ENCODE results near the gene KRTAP10-8. TPM values are rescaled to one million over a fixed set of nuclear protein-coding genes. Genes with fewer than 3 reads are reported as not detected.
"Not testable (repeated sequence)": the region's sequence is repeated elsewhere in the genome, so short reads cannot be mapped to it uniquely, and the experiment has no call there.

KRTAP10-8 gene
- total RNA-seq, 1 donor from 2014 or later: not detected

DNA sequence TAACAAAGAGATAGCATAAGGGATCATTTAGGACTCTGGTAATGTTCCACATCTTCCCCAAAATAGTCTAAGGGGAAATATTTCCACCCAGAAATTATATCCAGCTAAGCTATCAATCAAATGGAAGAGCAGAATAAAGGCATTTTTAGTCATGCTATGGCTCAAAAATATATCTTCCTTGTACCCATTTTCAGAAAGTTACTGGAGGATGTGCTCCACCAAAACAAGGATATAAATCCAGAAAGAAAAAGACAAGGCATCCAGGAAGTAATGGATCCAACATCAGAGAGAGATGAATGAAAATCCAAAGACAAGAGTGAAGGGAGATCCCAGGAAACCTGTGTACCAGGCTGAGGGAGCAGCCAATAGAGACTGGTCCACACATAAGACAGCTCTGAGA, 2.7 kb upstream of the KRTAP10-8 start:
- no peaks in the 10 kb centered on the region for H3K4me1 ChIP-seq
- H3K9me3 ChIP-seq: peaks cover 9% of the 10 kb centered on the region
- TF ChIP-seq, protein P1, sequence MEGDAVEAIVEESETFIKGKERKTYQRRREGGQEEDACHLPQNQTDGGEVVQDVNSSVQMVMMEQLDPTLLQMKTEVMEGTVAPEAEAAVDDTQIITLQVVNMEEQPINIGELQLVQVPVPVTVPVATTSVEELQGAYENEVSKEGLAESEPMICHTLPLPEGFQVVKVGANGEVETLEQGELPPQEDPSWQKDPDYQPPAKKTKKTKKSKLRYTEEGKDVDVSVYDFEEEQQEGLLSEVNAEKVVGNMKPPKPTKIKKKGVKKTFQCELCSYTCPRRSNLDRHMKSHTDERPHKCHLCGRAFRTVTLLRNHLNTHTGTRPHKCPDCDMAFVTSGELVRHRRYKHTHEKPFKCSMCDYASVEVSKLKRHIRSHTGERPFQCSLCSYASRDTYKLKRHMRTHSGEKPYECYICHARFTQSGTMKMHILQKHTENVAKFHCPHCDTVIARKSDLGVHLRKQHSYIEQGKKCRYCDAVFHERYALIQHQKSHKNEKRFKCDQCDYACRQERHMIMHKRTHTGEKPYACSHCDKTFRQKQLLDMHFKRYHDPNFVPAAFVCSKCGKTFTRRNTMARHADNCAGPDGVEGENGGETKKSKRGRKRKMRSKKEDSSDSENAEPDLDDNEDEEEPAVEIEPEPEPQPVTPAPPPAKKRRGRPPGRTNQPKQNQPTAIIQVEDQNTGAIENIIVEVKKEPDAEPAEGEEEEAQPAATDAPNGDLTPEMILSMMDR (IDR thresholded peaks at IDR 0.05): no peak
- DNase-seq (no peak), ATAC-seq (no peak)
- no peaks in the 10 kb centered on the region for H3K27me3 ChIP-seq
- H3K27ac ChIP-seq: no peak overlapping the region
- intact Hi-C loops (cut with DNase I): no loop called here
- no peak overlapping the region for H3K4me3 ChIP-seq
- no peaks in the 10 kb centered on the region for H3K36me3 ChIP-seq

- ATAC-seq; H3K36me3 ChIP-seq; H3K27ac ChIP-seq; H3K9me3 ChIP-seq; H3K4me1 ChIP-seq; H3K4me3 ChIP-seq; intact Hi-C loops (cut with DNase I); H3K27me3 ChIP-seq; DNase-seq: not testable (repeated sequence)
These were observed 1.6 kb upstream of the KRTAP10-8 start for GRCh38 chr21:44610157-44610843.

GRCh38 chr21:44611551-44611950, 328 bp upstream of the KRTAP10-8 start:
- Histone ChIP-seq H3K9me3 (peaks cover 9% of the 10 kb centered on the region), H3K27ac (no peak overlapping the region), H3K4me3 (no peak overlapping the region), H3K36me3 (no peaks in the 10 kb centered on the region), H3K27me3 (no peaks in the 10 kb centered on the region), H3K4me1 (no peaks in the 10 kb centered on the region)
- ATAC-seq (no peak), DNase-seq (no peak)
- TF ChIP-seq, protein P1 (IDR thresholded peaks at IDR 0.05): no peak
- intact Hi-C loops (cut with DNase I): no loop called here

- H3K4me3 ChIP-seq: no peak overlapping the region
- intact Hi-C loops (cut with DNase I): no loop called here
- ATAC-seq: no peak
- TF ChIP-seq, protein P1 (IDR thresholded peaks at IDR 0.05): no peak
- H3K9me3 ChIP-seq: peaks cover 9% of the 10 kb centered on the region
- H3K4me1 ChIP-seq: no peaks in the 10 kb centered on the region
- peak; percentile 53 for DNase-seq
- H3K27me3 ChIP-seq: no peaks in the 10 kb centered on the region
- H3K27ac ChIP-seq: no peak overlapping the region
- H3K36me3 ChIP-seq: no peaks in the 10 kb centered on the region
These were observed 870 bp downstream of the KRTAP10-8 start for GRCh38 chr21:44612669-44613229.

DNA sequence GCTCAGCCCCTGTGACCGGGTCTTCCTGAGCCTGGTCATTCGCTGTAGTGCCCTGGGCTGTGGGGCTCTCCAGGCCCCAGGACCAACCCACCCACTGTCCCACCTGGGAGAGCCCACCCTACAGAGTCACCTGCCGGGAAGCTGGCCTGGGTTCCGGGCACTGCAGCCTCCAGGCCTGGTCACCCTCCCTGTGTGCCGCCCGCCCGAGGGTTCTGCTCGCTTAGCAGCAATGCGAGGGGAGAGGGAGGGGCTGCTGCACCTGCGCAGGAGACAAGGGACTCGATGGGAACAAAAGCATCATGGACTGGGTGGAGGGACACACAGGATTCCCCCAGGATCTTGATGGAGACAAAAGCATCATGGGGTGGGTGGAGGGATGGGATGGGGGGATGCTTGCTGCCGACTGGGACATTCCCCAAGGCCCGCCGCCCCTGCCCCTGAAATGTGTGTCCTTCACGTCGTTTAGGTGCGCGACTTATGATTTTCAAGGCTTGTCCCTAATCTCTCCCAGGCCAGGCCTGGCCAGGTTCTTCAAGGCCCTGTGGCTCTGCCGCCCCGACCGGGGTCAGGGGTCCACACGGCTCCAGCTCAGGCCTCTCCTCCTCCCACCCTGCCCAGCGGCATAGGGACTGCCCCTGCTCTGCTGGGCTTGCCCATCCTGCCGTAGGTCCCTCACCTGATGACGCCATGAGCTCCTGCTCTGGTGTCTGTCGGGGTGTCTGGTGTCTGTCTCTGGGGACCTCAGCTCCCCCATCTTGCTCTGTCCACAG, 1.7 kb downstream of the KRTAP10-8 start:
- H3K4me3 ChIP-seq: no peak overlapping the region
- intact Hi-C loops (cut with DNase I): no loop called here
- TF ChIP-seq, protein P1 (IDR thresholded peaks at IDR 0.05): no peak
- no peak for DNase-seq
- no peaks in the 10 kb centered on the region for H3K4me1 ChIP-seq
- H3K36me3 ChIP-seq: no peaks in the 10 kb centered on the region
- no peaks in the 10 kb centered on the region for H3K27me3 ChIP-seq
- ATAC-seq: no peak
- peaks cover 9% of the 10 kb centered on the region for H3K9me3 ChIP-seq
- no peak overlapping the region for H3K27ac ChIP-seq

DNA sequence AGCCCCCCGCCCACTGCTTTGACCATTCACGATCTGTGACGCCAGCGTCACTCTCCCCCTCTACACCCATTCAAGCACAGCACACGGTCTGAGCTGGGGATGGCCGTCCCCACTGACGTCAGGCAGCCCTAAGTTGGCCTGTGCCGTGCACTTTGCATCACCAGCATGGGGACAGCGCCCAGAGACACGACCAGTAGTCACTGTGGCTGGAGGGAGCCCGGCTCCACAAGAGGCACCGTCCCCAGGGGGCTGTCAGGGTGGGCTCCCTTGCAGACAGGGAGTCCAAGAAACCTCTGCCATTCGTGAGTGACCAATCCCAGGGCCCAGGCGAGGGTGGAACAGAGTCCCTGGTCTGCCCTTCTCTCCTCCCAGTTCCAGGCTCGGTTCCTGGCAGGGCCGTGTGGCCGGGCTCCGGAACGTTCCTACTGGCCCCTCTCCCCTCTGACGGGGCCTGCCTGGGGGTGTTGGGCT, 2.3 kb downstream of the KRTAP10-8 start:
- peak; percentile 57 for DNase-seq
- Histone ChIP-seq H3K4me3 (no peak overlapping the region), H3K4me1 (no peaks in the 10 kb centered on the region), H3K9me3 (peaks cover 9% of the 10 kb centered on the region), H3K36me3 (no peaks in the 10 kb centered on the region), H3K27me3 (no peaks in the 10 kb centered on the region), H3K27ac (no peak overlapping the region)
- no peak for ATAC-seq
- TF ChIP-seq, protein P1 (IDR thresholded peaks at IDR 0.05): no peak
- intact Hi-C loops (cut with DNase I): no loop called here

Data from upper lobe of right lung (tissue), 1 donor.